Ramos (cell line): ENCODE results near the gene SPIN1.

ENCODE experiments used
- in situ Hi-C: fragments of 300-500 bp; cut with MboI; formaldehyde crosslinking; loops from one replicate; pipeline ENCODE4 v1.14.3; 2022; ENCODE audit warnings: low sequenced_read_pairs; ENCODE audit not compliant: unreplicated experiment

Gene SPIN1

DNA sequence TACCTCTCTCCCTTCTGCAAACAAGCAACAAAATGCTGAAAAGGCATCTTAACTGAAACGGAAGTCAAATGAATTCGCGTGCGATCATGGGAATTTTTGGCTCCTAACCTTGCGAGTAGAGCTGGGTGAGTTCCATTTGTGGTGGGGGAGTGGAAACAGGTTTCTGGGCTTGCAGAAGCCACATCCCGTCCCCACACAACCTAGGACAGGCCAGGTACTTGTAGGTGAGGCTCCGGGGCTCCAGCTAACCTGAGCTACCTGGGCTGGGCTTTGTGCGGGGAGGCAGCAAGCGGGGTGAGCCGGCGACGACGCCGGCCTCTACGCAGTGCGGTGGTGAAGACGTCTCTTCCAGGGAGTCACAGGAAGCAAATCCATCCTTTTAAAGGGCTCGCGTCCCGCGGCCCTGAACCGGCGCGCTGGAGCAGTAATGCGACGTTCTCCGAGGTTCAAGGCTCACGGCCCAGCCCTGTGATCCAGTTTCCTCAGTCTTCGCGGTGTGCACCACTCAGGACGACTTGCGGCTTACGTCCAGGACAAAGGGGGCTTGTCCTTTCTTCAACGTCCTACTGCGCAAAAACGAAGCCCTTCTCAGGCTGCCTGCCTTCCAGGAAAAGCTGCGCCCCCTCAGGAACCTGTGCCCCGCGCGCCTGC, 567 bp upstream of the SPIN1 start:
- in situ Hi-C loops: no loop called here

- in situ Hi-C loops: no loop called here
These were observed 802 bp downstream of the SPIN1 start for GRCh38 chr9:88388886-88389605.

GRCh38 chr9:88390371-88390990, 2.2 kb downstream of the SPIN1 start:
- in situ Hi-C loops: no loop called here

GRCh38 chr9:88391236-88391635, 3.0 kb downstream of the SPIN1 start:
- in situ Hi-C loops: no loop called here

- in situ Hi-C loops: no loop called here
These were observed 3.7 kb downstream of the SPIN1 start for GRCh38 chr9:88391921-88392320.

- in situ Hi-C loops: no loop called here
These were observed 4.3 kb downstream of the SPIN1 start for GRCh38 chr9:88392549-88392948.

DNA sequence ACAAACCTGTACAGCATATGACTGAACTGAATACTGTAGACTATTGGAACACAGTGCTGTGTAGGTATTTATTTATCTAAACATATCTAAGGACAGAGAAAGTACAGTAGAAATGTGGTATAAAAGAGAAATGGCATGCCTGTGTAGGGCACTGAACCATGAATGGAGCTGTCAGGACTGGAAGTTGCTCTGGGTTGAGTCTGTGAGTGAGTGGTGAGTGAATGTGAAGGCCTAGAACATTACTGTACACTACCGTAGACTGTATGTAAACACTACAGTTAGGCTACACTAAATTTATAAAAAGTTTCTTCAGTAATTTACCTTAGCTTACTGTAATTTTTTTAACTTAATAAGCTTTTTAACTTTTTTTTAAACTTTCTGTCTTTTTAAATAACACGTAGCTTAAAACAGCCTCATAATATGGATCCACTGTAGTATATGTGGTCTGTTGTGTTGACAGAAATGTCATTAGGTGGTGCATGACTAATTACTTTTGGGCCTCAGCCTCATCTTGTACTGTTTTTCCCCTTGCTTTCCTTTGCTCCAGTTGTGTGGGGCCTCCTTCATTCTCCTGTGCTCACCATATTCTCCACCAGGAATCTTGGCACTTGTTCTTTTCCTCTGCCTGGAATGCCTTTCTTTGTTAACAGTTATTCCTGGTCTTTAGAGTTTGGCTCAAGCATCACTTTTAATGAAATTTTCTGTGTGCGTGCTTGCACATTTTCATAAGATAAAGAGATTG, 8.8 kb downstream of the SPIN1 start:
- in situ Hi-C loops: no loop called here

DNA sequence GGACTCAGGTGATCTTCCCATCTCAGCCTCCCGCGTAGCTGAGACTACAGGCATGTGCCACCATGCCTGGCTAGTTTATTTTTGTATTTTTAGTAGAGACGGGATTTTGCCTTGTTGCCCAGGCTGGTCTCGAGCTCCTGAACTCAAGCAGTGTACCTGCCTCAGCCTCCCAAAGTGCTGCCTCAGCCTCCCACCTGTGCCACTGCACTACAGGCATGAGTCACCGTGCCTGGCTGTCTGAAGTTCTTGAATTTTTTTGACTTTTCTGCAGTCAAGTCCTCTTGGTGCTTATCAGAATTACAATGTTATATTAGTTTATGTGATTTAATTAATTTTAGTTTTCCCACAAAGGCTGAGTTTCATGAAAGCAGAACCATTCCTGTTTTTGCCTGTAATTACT, 9.8 kb downstream of the SPIN1 start:
- in situ Hi-C loops: no loop called here

GRCh38 chr9:88399966-88400365, 11.7 kb downstream of the SPIN1 start:
- in situ Hi-C loops: no loop called here

DNA sequence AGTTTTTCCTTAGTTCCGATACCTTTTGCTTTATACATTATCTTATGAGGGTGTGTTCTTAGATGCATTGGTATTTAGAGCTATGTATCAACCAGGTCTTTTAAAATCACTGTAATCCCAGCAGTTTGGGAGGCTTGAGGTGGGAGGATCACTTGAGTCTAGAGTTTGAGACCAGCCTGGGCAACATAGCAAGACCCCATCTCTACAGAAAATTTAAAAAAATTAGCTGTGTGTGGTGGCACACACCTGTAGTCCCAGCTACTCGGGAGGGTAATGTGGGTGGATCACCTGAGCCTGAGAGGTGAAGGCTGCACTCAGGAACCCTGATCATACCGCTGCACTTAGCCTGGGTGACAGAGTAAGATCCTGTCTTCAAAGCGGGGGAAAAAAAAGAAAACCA, 15.1 kb downstream of the SPIN1 start:
- in situ Hi-C loops: no loop called here

DNA sequence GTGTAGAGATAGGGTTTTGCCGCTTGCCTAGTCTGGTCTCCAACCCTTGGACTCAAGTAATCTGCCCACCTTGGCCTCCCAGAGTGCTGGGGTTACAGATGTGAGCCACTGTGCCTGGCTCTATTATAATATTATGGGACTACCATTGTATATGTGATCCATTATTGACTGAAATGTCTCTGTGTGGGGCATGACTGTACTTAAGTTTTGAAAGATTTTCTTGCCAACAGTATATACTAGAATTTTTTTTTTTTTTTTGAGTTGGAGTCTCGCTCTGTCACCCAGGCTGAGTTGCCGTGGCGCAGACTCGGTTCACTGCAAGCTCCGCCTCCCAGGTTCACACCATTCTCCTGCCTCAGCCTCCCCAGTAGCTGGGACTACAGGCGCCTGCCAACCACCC, 17.8 kb downstream of the SPIN1 start:
- in situ Hi-C loops: no loop called here

- in situ Hi-C loops: no loop called here
These were observed 23.2 kb downstream of the SPIN1 start for GRCh38 chr9:88411471-88411870.

DNA sequence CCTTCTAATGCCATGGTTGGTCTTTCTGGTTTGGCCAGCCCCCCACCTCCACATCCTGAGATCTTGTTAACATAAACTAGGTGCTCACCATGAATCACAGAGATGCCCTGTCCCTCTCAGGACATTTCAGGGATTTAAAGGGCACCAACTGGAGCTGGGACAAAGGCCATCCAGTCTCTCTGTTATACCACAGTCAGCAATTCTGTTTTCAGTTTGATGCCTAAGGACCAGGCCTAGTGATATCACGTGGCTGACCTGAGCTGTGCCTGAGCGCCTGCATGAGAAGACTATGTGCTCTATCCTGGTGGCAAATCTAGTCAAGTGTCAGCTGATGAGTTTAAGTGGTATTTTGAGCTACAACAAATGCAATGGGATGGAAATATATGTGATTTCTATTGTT, 26.1 kb downstream of the SPIN1 start:
- in situ Hi-C loops: no loop called here

DNA sequence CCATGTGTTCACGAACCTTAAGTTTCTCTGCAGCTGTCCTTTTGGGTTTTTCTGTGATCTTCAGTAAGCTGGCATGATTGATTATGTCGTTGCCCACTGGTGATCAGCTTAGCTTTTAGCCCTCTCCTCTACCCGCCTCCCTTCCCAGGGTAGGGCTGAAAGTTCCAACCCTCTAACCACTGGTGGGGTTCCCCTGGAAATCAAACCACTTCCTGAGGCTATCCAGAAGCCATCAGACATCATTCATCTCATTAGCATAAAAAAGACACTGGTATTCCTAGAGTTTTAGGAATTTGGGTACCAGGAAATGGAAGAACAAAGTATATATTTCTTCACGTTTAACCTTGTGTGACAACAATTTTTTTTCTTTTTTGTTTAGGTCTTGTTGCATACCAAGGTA, 29.8 kb downstream of the SPIN1 start:
- in situ Hi-C loops: no loop called here

DNA sequence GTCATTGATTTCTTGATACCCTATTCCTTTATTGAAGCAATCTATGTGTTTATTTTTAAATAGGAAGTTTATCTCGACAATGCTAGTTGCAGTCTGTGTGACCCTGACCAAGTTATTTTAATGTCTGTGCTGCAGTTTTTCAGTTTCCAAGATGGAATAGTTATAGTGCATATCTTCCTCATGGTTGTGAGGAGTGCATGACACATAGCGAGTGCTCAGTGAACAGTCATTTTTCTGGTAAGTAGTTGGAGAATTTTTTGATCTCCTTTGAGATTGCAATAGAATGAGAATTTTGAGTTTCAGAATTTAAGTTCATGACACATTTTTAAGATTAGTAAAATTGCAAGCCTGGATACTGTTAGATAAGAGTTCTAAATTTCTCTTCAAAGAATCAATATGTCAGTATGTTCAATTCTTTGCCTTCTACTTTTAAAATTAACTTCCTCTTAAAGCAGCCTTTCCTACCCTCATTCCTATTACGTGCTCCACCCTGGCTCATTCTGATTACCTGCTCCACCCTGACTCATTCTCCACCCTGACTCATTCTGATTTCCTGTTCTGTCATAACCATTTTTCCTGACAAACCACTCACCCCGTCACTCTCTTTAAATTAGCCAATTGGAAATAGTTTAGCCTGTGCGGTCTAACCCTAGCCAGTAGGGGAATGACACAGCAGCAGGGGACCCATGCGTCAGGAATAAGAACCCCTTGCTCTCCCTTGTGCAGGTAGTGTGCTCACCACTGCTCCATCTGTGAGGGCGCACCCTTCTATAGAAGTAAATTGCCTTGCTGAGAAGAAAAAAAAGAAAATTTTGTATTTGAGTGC, 30.7 kb downstream of the SPIN1 start:
- in situ Hi-C loops: no loop called here

- in situ Hi-C loops: no loop called here
These were observed 32.0 kb downstream of the SPIN1 start for GRCh38 chr9:88420227-88420626.

GRCh38 chr9:88421348-88421747, 33.1 kb downstream of the SPIN1 start:
- in situ Hi-C loops: no loop called here

DNA sequence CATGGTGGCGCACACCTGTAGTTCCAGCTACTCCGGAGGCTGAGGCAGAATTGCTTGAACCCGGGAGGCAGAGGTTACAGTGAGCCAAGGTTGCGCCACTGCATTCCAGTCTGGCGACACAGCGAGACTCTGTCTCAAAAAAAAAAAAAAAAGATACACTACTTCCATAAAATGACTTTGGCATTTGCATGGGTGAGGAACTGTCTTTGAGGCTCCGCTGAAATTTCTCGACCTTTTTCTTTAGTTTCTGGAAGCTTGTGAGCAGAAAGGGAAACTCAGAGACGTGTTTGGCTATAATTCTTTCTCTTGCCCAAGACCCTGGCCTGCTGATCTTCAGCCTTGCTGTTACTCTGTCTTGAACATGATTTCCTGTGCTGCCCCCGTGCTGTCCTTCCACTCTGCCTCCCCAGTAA, 37.3 kb downstream of the SPIN1 start:
- in situ Hi-C loops: no loop called here

DNA sequence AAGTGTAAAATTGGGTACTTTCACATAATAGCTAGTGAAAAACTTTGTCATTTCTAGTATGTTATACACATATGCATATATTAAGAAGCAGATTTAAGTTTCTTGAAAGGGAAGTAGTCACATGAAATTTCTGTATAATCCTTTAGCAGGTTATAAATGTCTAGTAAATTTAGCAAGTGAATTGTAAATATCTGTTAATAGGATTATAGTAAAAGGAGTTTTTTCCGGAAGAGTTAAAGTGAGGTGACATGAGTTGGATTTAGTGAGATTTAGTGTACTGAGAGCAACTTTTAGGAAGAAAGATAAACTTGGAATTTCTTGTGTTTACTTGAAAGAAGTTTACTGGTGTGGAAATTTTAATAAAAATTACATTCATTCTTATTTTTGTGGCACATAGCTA, 38.4 kb downstream of the SPIN1 start:
- in situ Hi-C loops: no loop called here
